Activated CD4-positive, alpha-beta T cell treated with anti-CD3 and anti-CD28 coated beads, Interleukin-2, amount 50 U/mL, for 16 hours (primary cell): ENCODE data around the gene COL28A1.
"Not testable (repeated sequence)": the region's sequence is repeated elsewhere in the genome, so short reads cannot be mapped to it uniquely, and the experiment has no call there.

ENCODE experiments used
- DNase-seq: peaks from one replicate; pipeline ENCODE4 v3.0.0-alpha.2; 2020

COL28A1 gene

DNA sequence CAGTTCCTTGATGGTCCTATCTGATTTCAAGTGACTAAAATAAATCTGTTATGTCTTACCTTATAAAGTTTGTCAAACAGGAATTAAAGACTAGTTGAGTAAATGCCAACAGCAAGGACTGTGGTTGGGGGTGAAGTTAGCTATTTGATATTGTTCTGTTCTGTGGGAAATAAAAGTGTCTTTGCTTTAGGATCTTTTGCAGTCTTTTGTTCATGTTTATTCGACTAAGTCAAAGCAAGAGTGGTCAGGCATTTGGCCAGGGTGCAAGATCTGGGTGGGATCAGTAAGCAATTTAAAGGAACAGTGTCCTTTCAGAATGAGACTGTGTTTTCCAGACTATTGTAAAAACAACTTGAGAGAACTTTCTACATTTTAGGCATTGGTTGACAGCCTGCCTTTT is at the start of gene COL28A1:
TSS of gene COL28A1 (minus strand) at position 183 of the 400 bp plus-strand sequence. CDS start 2,998 bp downstream, outside the sequence.
- DNase-seq: no peak

DNA sequence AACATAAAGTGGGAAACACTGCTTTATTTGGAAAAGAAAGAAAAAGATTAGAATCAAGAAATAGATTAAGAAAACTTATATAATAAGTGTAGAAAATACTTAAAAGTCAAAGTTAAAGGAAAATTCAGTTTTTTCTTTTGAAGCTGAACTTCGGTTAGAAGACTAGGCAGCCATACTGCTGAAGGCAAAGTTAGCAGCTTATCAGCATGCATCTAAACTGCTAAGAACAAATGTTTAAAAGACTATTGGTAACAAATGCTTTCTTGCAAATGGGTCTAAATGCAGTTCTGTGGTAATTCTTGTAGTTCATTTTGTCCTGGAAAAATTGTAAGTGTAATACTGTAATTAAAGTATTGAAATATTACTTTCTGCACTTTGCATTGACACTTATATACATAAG is 49.0 kb upstream of the COL28A1 start:
- no peak for DNase-seq

DNA sequence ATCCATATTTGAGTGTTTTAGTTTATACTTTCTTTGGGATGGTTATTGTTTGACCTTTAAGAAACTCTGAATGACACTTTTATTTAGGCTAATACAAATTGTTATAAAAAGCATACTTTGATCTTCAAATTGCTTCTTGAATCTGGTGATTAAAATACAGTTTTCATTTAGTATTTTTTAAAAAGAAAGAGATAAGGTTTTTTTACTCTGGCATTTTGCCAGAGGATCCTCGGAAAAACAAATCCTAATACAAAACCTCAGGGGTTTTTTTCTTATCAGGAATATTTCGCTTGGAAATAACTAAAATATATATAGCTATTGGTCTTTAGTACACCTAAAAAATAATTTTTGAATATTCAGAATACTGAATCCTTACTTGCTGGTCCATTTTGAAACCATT is 48.1 kb upstream of the COL28A1 start:
- DNase-seq: no peak

DNA sequence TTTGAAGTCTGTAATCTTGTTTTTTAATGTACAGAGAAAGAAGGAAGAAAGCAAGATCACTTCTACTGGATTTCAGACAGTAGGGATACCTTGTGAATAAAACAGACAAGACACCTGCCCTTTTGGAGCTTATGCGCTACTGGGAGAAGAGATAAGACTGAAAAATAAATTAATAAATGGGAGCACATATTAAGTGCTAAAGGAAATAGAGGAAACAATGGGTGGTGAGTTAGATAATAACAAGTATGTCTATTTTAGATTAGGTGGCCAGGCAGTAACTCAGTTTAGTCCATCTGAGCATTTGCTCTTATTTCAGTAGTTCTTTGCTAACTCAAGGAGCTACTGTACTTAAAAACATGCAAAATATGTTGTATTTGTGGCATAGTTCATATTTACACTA is 46.9 kb upstream of the COL28A1 start:
- no peak for DNase-seq

DNA sequence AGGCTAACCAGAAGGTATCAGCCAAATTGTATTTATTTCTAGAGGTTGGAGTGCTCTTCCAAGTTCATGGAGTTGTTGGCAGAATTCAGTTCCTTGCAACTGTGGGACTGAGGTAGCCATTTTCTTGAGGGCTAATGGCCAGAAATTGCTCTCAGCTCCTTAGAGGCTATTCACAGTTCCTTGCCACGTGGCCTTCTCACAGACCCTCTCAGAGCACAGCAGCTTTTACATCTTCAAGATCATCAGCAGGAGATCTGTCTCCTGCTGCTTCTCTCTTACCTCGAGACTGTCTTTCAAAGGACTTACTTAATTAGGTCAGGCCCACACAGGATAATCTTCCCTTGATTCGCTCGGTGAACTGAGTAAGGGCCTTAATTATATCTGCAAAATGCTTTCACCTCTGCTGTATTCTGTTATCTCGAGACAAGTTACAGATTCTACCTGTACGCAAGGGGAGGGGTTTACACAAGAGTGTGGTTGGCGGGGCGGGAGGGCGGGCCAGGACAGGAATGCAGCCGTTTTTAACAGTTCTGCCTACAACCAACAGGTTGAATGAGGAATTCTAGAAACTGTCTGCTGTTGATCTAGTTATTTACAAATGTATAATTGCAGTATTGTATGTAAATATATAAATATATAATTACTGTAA is 46.0 kb upstream of the COL28A1 start:
- no peak for DNase-seq

DNA sequence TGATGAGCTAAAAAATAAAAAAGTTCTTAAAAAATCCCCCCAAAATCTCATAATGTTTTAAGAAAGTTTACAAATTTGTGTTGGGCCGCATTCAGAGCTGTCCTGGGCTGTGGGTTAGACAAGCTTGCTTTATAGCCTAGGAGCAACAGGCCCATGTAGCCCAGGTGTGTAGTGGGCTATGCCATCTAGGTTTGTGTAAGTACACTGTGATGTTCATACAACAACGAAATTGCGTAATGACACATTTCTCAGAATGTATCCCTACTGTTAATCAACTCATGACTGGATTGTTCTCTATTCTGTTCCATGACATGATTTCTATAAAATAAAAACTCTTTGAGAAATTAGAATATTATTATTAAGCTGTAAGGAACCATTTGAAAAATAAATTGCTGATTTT is 44.0 kb upstream of the COL28A1 start:
- no peak for DNase-seq

DNA sequence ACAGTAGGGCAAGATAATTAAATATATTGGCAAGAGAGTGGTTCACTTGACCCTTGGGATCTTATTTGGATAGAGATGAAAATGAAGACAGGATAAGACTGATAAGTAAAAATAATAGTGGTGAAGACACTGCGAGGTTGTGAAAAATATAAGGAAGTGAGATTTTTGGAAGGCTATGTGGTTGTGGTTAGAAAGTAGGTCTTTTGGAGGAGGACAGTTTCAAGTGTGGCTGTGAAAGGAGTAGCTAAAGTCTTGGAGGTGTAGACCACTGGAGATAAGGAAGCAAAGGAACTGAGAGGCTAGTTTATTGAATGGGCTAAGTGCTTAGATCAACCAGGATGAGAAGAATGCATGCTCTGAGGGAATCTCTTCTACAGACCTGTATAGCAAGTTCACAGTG is 42.2 kb upstream of the COL28A1 start:
- DNase-seq: no peak

DNA sequence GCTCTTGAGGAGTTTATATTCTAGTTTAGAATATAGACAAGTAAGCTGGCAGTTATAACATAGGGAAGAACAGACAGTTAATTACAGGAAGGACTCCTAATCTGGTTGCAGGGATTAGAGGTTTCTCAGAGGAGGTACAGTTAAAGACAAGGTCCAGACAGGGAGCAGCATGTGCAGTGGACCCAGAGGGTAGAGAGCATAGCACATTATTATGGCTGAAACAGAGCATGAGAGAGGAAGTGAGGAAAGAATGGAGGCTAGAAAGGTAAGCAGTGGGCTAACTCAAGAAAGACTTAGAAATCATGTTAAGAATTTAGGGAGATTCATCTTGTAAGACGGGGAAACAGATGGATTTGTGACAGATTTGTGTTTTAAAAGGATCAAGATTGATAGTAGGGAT is 40.7 kb upstream of the COL28A1 start:
- no peak for DNase-seq

DNA sequence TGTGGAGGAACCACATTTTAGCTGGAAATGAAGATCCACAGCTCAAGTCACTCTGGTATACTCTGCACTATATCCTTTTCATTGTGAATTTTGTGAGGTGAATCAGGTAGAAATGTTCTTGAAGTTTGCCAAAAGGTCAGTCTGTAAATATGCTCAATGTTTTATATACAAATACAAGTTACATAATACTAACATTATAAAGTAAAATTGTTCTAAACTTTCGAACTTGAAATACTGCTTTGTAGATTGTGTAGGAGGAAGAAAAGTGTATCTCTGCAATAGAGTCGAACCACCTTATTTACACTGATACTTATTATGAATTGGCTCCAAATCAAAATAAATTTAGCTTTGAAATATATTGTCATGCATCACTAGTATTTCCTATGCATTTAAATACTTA is 38.0 kb upstream of the COL28A1 start:
- DNase-seq: no peak

DNA sequence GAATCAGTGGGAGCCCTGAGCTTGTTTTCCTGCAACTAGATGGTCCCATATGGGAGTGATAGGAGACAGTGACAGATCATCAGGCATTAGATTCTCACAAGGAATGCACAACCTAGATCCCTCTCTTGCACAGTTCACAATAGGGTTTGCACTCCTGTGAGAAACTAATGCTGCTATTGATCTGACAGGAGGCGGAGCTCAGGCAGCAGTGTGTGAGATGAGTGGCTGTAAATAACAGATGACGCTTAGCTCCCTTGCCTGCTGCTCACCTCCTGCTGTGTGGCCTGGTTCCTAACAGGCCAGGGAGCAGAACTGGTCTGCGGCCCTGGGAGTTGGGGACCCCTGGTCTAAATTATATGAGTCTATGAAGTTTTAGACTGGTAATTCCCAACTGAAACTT is 34.9 kb upstream of the COL28A1 start:
- DNase-seq: no peak

DNA sequence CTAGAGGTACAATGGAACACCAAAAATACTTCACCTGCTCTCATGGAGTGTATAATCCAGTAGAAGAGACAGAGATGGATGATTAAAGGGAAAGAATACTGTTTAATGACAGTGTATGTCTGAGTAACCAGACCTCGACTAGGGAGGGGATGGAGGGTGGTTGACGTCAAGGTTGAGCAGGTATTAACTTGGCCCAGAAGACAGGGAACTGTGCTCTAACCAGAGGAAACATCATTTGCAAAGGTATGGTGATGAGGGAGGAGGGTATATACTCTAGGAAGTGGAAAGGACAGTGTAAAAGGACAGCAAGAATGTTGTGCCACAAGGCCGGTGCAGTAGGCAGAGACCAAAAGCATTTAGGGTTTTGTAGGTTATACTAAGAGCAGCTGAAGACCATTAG is 33.9 kb upstream of the COL28A1 start:
- DNase-seq: no peak

DNA sequence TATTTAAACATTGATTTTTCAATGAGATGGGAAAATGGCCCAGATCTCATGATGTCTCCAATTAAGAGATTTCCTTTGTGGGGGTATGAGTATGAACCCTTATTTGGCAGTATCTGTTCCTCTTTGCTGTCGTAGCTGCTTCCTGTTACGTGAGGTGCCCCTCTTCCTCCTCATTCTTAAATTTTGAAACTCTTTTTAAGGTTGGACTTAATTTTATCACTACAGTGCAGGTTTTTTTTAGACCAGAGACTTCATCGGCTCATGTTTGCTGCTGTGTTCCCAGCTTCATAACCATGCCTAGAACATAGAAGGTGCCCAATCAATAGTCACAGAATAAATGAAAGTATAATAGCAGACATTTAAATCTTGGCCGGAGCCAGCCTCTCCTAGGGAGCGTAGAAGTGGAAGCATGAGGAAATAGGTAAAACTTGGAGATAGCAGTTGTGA is 33.4 kb upstream of the COL28A1 start:
- DNase-seq: peak; percentile 23

DNA sequence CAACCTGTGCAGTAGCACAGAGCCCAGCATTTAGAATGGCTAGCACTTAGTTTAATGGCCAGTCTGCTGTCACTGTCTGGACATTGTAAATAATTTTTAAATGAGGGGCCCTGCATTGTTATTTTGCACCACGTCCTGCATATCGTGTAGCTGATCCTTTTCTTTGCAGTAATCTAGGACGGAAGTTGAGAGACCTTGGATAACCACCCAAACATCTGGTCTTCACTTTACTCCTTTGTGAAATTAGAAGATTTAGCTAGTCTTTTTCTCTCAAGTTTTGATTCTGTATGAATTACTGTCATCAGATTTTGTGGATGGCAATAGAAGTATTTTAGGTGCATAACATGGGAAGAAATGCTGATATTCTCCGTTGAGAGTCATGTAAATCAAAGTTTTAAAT is 32.9 kb upstream of the COL28A1 start:
- no peak for DNase-seq

DNA sequence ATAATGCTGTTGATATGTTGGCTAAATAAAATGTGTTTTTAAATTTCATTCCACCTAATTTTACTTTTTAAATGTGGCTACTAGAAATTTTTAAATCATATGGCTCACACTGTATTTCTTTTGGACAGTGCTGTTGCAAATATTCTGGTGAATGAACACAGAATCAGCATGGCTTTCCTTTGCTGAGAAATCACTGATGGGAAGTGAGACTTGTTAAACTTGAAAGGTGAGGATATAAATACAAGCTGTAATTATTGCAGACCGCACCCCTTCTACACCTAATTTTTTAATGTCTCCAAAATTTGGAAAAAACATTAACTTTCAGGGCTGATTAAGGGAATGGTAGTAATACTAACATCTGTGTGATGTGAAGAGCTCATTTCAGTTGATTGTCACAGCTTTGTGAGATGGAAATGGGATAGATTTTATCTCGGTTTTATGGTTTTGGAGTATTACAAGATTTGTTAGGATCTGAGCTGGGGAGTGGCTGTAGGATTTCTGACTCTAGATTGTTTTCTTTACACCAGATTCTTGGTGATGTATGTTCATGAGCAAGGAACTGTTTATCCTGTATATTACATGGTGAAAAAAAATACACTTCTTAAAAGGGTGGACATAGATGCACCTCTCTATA is 32.3 kb upstream of the COL28A1 start:
- no peak for DNase-seq

DNA sequence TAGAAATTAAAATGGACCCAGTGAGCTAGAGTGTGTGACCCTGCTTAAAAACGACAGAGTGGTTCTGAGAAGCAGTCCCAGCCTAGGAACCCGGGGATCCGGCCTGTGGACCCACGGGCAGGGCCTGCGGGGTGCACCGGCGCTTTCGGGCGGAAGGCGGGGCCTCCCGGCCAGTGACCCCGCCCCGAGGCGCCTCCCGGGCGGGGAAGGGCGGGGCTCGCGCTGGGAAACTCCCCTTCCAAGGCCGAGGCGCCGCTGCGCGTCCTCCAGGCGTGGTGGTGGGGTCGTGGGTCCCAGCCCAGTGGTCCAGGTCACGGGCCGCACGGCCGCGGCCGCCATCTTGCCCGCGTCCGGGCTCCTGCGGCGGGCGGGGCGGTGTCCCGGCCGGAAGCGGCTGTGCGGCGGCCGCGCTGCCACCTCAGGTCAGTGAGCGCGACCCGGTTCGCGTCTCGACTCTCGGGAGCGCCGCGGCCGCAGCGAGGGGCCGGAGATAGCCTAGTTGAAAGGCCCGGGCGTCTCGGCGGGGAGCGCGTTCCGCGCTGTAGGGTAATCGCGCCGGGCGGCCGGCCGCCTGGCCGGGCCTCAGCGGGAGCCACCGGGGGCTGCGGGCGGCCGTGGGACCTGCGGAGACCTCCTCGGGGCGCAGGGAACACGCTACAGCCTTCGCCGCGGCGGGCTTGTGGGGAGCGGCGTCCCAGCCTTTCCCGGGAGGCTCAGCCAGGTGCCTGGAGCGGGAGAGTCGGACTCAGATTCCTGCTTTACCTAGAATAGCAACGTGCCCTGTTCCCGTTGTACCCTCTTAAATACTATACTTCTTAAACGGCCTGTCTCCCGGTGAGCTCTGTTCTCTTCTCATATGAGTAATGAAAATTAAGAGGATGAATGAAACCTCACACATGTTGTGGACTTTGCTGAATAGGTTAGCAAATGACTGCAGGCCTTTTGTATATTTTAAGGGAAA is 31.3 kb upstream of the COL28A1 start, which contains the start of gene MIOS:
TSS of gene MIOS (plus strand) at position 234 of the 961 bp plus-strand sequence. CDS start 5,592 bp downstream, outside the sequence.
- DNase-seq: peak; percentile 87

DNA sequence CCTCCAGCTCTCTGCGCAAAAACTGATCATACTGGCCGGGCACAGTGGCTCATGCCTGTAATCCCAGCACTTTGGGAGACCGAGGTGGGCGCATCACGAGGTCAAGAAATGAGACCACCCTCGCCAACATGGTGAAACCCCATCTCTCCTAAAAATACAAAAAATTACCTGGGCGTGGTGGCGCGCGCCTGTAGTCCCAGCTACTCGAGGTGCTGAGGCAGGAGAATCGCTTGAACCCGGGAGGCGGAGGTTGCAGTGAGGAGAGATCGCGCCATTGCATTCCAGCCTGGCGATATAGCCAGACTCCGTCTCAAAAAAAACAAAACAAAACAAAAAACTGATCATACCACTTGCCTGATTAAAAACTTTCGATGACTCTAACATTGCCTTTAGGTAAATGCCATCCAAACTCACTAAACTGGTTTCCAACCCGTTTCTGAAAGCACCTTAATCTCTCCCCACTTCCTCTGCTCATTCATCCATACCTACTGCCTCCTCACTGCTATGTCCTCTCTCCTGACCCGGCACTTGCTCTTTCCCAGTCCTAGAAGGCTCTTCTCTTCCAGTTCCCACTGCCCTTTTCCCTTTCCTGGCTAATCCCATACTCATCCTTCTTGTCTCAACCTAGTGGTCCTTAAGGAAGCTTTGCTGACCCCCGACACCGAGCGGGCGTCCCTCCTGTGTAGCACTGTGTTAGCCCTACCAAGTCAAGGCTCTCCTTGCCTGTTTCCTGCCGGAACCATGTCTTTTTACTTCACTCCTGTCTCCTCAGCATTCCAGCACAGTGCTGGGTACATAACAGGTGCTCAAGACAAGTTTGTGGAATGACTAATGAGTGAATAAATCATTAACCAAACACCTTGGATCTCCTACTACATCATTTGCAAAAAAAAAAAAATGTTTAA is 30.3 kb upstream of the COL28A1 start:
- DNase-seq: no peak

DNA sequence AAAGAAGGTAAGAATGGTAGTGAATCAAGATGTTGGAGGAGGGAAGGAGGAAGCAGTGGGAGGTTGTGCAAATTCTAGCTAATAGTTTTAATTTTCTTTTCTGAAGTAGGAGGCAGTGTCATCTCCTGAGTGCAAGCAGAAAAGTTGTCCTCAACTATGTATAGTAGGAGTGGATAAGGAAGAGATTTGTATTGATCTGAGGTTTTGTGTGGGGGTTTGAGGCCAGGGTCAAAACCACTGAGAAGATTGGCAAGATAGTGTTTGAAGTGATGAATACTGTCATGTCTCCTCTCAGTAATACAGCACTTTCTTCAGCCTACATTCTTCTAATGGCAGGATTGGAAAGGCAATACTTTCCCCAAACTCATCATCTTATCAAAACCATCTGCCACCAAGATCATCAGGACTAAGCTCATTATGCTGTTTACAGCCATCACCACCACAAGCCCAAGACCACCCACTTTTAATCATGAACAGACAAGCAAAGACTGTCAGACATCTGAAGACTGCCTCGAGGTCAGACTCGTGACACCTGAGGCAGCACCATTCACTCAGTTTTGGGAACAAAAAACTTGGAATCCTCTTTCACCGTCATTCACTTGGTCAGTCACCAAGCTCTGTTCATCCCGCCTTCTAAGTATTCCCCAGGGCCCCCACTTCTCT is 29.5 kb upstream of the COL28A1 start:
- DNase-seq: peak; percentile 13

DNA sequence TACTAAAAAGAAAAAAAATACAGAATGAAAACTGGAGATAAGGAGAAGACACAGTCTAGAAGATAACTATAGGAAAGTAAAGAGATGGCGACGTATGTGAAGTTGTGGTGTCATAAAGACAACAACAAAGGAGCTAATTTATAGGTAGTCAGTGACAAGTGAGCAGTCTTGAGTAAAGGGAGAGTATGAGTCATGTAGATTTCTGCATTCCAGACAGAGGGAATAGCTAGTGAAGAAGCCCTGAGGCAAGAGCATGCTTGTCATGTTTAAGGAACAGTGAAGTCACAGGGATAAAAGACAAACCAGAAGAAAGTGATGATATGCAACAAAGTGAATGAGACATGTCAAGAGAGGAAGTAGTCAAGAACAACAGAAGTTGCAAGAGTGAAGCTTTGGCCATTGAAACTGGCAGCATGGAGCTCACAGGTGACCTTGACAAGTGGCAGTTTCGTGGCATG is 28.7 kb upstream of the COL28A1 start:
- DNase-seq: no peak

DNA sequence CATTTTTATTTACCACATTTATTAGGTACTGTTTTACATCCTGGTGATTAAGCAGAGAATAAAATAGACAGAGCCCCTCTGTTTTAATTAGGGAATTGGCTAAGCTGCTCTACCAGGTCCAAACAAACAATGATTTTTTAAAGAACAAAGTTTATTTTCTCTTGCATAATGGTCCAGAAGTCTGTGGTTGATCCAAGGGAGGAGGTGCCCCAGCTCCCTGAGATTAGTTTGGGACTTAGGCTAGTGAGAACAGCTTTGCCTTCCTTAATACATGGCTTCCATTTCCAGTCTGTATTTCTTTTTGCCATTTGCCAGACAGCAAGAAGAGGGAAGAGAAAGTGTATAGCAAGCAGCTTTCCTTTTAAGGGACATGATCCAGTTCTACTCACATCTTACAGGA is 28.1 kb upstream of the COL28A1 start:
- no peak for DNase-seq

DNA sequence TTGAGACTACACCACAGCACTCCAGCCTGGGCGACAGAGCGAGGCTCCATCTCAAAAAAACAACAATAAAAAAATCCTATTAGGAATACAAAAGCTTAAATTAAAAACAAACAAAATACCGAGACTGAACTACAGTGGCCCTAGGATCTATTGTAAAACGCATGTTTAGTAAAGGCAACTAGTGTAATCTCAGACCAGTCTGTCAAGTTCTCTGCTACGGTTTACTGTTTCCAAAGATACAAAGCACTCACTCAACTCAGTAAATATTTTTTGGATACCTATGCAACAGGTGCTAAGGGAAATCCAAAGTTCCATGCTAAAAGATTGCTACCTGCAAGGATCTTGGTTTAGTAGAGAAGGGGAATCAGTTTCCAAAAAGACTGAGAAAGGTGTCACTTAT is 27.6 kb upstream of the COL28A1 start:
- DNase-seq: no peak

DNA sequence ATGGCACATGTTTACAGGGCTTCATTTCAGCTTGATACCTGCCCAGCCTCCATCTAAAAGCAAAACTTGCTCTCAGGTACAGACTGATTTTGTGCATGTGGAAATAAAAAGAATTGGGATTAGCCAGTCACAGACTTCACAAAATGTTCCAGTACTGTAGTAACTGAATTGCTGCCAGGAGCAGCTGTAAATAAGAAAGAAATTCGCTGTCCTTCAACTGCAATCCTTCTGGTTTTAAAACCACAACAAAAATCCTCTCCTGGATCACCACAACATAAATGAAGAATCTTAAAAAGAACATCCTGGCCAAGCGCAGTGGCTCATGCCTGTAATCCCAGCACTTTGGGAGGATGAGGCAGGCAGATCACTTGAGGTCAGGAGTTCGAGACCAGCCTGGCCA is 27.1 kb upstream of the COL28A1 start:
- no peak for DNase-seq

DNA sequence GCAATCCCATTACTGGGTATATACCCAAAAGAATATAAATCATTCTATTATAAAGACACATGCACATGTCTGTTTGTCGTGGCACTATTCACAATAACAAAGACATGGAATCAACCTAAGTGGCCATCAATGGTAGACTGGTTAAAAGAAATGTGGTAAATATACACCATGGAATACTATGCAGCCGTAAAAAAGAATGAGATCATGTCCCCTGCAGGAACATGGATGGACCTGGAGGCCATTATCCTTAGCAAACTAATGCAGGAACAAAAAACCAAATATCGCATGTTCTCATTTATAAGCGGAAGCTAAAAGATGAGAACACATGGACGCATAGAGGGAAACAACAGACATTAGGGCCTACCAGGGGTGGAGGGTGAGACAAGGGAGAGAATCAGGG is 25.9 kb upstream of the COL28A1 start:
- not testable (repeated sequence) for DNase-seq
